Ishikawa (cell line): ENCODE measurements around the gene ZRANB3.

Source experiments
- CEBPB ChIP-seq: IDR thresholded peaks from 2 replicates; pipeline ENCODE4 v1.6.1; 2012
- CREB1 ChIP-seq: IDR thresholded peaks from 2 replicates; pipeline ENCODE4 v1.6.1; 2012; ENCODE audit warnings: low read depth
- EGR1 ChIP-seq: IDR thresholded peaks from 2 replicates; pipeline ENCODE4 v1.6.1; 2012
- EP300 ChIP-seq: IDR thresholded peaks from 2 replicates; pipeline ENCODE4 v1.6.1; 2012; ENCODE audit warnings: borderline replicate concordance
- FOXM1 ChIP-seq: IDR thresholded peaks from 2 replicates; pipeline ENCODE4 v1.6.1; 2012; ENCODE audit warnings: low read depth, borderline replicate concordance
- NFIC ChIP-seq: IDR thresholded peaks from 2 replicates; pipeline ENCODE4 v1.6.1; 2012
- RAD21 ChIP-seq: IDR thresholded peaks from 2 replicates; pipeline ENCODE4 v1.6.1; 2012; ENCODE audit warnings: low read depth
- REST ChIP-seq: IDR thresholded peaks from 2 replicates; pipeline ENCODE4 v1.6.1; 2012; ENCODE audit warnings: low read depth, mild to moderate bottlenecking
- TAF1 ChIP-seq: IDR thresholded peaks from 2 replicates; pipeline ENCODE4 v1.6.1; 2012; ENCODE audit warnings: low read depth, mild to moderate bottlenecking
- TCF12 ChIP-seq: IDR thresholded peaks from 2 replicates; pipeline ENCODE4 v1.6.1; 2012; ENCODE audit warnings: low read depth
- TEAD4 ChIP-seq: IDR thresholded peaks from 2 replicates; pipeline ENCODE4 v1.6.1; 2012
- USF1 ChIP-seq: IDR thresholded peaks from 2 replicates; pipeline ENCODE4 v1.6.1; 2012
- YY1 ChIP-seq: IDR thresholded peaks from 2 replicates; pipeline ENCODE4 v1.6.1; 2012; ENCODE audit warnings: low read depth
- ZBTB7A ChIP-seq: IDR thresholded peaks from 2 replicates; pipeline ENCODE4 v1.6.1; 2012; ENCODE audit warnings: low read depth
- TF ChIP-seq, protein P1 (sequence below): IDR thresholded peaks from 2 replicates; pipeline ENCODE4 v1.6.1; 2012

Gene ZRANB3

DNA sequence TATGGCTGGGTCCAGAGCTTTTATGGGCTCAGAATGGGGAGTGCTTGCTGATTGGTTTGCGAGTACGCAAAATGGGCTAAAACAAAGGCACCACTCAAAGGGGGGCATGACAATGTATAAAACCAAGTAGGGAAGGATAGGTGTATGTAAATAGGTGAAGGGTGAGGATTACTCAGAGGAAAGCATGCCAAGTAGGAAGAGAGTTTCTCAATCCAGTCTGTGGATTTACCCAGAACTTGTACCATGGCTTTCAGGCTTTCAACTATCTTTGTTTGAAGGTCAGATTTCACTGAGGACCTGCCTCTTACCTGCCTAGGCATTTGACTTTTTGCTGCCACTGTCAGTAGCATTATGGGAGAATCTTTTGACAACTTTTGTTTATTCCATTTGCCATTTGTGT lies 386.7 kb downstream of the ZRANB3 start:
- TF ChIP-seq FOXM1 (no peak), TAF1 (no peak), REST (no peak), EP300 (no peak), USF1 (no peak), TCF12 (no peak), ZBTB7A (no peak), CEBPB (no peak), CREB1 (no peak), EGR1 (no peak), RAD21 (no peak), TEAD4 (no peak), NFIC (no peak), YY1 (no peak)
- TF ChIP-seq, protein P1, sequence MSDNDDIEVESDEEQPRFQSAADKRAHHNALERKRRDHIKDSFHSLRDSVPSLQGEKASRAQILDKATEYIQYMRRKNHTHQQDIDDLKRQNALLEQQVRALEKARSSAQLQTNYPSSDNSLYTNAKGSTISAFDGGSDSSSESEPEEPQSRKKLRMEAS: no peak

GRCh38 chr2:135142323-135142722 lies 388.7 kb downstream of the ZRANB3 start:
- TF ChIP-seq NFIC (no peak), RAD21 (no peak), CREB1 (no peak), FOXM1 (no peak), TAF1 (no peak), EP300 (no peak)

DNA sequence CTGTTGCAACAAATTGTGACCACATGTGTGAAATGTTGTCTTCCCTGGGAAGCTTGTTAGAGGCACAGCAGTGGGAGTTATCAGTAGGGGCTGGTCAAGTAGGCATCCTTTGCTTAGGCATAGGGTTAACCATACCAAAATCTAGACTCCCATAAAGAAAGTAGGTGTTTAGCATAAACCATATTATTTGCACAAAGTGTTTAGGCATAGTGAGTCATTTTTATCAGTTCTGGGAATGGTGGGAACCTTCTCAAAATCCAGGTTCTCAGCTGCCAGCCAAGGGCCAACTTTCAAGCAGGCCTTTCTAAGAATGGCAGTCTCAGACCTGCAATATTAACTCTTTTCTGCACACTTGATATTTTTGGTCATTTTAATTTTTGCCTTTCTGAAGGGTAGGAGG lies 390.4 kb downstream of the ZRANB3 start:
- TF ChIP-seq CEBPB (no peak), USF1 (no peak), NFIC (no peak), EGR1 (no peak)
- TF ChIP-seq, protein P1: no peak

DNA sequence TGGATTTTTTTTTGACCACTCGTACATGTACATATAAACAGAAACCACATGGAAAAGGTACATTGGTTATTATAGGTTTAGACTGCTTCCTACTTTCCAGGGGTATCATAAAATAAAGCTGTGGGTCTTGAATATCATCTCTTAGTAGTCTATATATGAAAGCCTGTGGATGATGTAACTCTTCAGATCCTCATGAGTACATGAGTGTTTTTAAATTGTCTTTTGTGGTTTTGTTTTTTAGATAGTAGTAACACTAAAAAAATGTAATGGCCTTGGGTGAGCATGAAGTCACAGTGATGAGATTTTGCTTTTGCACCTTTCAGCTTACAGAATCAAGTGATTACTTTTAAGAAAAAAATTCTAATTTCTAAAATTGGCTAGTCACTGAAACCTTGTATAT lies 398.7 kb downstream of the ZRANB3 start:
- no peak for TF ChIP-seq EP300
- no peak for TF ChIP-seq FOXM1
- TF ChIP-seq RAD21: no peak
- TF ChIP-seq ZBTB7A: no peak
- TF ChIP-seq TAF1: no peak
- no peak for TF ChIP-seq CEBPB
- TF ChIP-seq, protein P1: no peak
- no peak for TF ChIP-seq TCF12
- TF ChIP-seq EGR1: no peak
- TF ChIP-seq REST: no peak
- TF ChIP-seq YY1: no peak
- no peak for TF ChIP-seq USF1
- TF ChIP-seq CREB1: no peak
- TF ChIP-seq NFIC: no peak

DNA sequence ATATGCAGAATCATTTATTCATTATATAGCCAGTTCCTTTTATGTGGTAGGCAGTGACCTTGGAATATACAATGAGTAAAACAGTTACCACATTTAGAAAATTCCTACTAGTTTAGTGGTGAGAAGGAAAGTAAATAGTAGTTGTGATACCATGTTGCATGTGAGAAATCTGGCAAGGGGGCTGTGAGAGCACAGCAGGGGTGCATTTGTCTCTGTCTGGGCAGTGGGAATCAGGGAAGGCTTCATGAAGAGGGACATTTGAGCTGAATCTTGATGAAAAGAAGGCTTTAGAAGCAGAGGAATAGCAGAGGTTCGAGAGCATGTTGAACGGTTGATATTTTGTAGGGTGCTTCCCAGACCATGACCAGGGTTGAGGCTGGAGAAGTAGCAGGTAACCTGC lies 400.3 kb downstream of the ZRANB3 start:
- TF ChIP-seq TAF1: no peak

- no peak for TF ChIP-seq FOXM1
Observed at GRCh38 chr2:135125940-135126339, 405.1 kb downstream of the ZRANB3 start.
